22Rv1 (cell line): ENCODE results near the gene ICA1.

Experiments used
- CTCF ChIP-seq: fragments of 450-650 bp; IDR thresholded peaks from 2 replicates; pipeline ENCODE4 v1.5.1; 2017; ENCODE audit warnings: mild to moderate bottlenecking
- ZFX ChIP-seq: fragments of 450-650 bp; IDR thresholded peaks from 2 replicates; pipeline ENCODE4 v1.6.1; 2017; ENCODE audit warnings: antibody characterized with exemption, borderline replicate concordance

DNA sequence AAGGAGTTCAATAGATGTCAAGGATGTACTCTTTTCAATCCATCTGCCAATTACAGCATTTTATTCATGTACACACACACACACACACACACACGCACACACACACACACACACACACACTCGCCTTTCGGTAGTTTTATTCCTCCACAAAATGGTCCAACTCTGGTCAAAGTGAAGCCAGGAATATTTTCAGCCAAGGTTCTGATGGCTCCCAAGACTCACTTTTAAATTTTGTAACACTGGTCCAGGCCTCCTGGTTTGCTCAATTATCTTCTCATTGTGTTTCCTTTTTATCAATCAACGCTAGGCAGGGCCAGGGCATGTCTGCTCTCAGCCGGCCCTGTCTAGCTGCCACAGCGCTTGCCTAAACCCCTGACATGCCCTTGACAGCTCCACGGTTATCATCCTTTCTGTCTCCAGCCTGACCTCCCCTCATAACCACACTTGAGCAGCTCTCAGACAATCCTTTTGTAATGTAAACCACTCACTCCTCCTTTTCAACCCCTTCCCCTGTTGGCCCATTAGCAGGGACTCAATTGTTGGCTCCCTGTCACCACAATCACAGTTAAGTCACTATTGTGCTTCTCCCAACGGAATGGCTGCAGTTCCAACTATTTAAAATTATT is 115.1 kb downstream of the ICA1 start:
- TF ChIP-seq CTCF (no peak), ZFX (no peak)
